Measurements from ENCODE around the gene ANTXR2. TPM values are rescaled to one million over a fixed set of nuclear protein-coding genes. Genes with fewer than 3 reads are reported as not detected.

ANTXR2 gene
- total RNA-seq, 2 experiments from 2014 or later = 15.3 to 16.7 TPM

DNA sequence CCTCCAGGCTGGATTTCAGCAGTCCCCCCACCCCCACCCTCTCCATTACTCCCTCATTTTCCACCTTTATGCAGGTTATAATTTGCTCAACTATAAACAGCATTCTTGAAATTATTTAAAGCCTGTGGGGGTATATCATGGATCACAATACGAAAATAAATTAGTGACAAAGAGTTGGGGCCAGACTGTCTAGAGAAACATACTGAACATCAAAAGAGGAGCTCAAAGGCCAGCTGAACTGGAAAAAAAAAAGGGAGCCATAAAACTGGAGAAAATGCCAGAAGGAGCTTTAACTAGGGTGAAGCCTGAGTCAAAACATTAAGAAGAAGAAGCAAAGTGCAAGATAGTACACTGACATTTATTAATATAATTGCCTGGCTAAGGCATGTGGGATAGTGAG, 137.8 kb downstream of the ANTXR2 start:
- CTCF ChIA-PET = interaction anchor here (0.6 to 1.0 kb wide), 2 partner anchors 9 to 243 kb away, joined by 3 read pairs; no protein-coding TSS in a partner anchor
- H3K9me3 Mint-ChIP-seq = no peaks in the 10 kb centered on the region

DNA sequence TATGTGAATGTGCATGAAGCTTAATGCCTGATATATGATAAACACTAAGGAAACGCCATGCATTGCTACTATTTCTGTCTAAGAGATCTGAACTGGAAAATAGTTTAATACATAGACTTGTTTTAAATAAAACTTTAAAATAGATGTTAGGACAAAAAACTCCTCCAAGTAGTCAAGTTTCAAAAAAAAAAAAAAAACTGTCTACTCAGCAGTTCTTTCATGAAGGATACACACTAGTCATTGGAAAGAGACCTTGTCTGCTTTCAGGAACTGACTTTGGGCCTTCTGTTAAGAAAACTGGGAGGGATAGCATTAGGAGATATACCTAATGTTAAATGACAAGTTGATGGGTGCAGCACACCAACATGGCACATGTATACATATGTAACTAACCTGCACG, 138.4 kb downstream of the ANTXR2 start:
- H3K27me3 ChIP-seq (ENCODE audit: control insufficient read depth in 1 of 2, insufficient read depth in 2 of 2, low read length in 2 of 2) = no peaks in the 10 kb centered on the region
- ChIA-PET CTCF (interaction anchor here (1.0 kb wide), 1 partner anchor 8 kb away, joined by 3 read pairs; no protein-coding TSS in a partner anchor), POLR2A (no interaction called here)
- H3K36me3 ChIP-seq (ENCODE audit: insufficient read depth, low read length) = no peaks in the 10 kb centered on the region
- no peak overlapping the region for H3K4me3 ChIP-seq (ENCODE audit: low read length)
- TF ChIP-seq, protein P1, sequence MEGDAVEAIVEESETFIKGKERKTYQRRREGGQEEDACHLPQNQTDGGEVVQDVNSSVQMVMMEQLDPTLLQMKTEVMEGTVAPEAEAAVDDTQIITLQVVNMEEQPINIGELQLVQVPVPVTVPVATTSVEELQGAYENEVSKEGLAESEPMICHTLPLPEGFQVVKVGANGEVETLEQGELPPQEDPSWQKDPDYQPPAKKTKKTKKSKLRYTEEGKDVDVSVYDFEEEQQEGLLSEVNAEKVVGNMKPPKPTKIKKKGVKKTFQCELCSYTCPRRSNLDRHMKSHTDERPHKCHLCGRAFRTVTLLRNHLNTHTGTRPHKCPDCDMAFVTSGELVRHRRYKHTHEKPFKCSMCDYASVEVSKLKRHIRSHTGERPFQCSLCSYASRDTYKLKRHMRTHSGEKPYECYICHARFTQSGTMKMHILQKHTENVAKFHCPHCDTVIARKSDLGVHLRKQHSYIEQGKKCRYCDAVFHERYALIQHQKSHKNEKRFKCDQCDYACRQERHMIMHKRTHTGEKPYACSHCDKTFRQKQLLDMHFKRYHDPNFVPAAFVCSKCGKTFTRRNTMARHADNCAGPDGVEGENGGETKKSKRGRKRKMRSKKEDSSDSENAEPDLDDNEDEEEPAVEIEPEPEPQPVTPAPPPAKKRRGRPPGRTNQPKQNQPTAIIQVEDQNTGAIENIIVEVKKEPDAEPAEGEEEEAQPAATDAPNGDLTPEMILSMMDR (IDR thresholded peaks at IDR 0.05) = no peak
- no peak for ATAC-seq (ENCODE audit: poor library complexity)
- Mint-ChIP-seq H3K27me3 (no peaks in the 10 kb centered on the region), H3K27ac (no peak overlapping the region), H3K36me3 (ENCODE audit: low read depth) (peaks cover 5% of the 10 kb centered on the region), H3K4me1 (ENCODE audit: low read depth) (no peaks in the 10 kb centered on the region), H3K4me3 (no peak overlapping the region), H3K9me3 (no peaks in the 10 kb centered on the region)
- DNase-seq = no peak
- no peaks in the 10 kb centered on the region for H3K9me3 ChIP-seq (ENCODE audit: control insufficient read depth in 1 of 2, insufficient read depth in 1 of 2, low read length in 2 of 2)
- no peak overlapping the region for H3K27ac ChIP-seq (ENCODE audit: low read depth in 1 of 2, low read length in 2 of 2)
- no peaks in the 10 kb centered on the region for H3K4me1 ChIP-seq (ENCODE audit: insufficient read depth, low read length)
- intact Hi-C loops (cut with DNase I, micrococcal nuclease) = no loop called here

More for the DNA sequence above, 137.8 kb downstream of the ANTXR2 start:
- POLR2A ChIA-PET = no interaction called here
- Mint-ChIP-seq H3K4me3 (no peak overlapping the region), H3K27me3 (no peaks in the 10 kb centered on the region), H3K36me3 (ENCODE audit: low read depth) (peaks cover 5% of the 10 kb centered on the region), H3K27ac (no peak overlapping the region), H3K4me1 (ENCODE audit: low read depth) (no peaks in the 10 kb centered on the region)
- no peaks in the 10 kb centered on the region for H3K27me3 ChIP-seq (ENCODE audit: control insufficient read depth in 1 of 2, insufficient read depth in 2 of 2, low read length in 2 of 2)
- ATAC-seq (ENCODE audit: poor library complexity) (no peak), DNase-seq (no peak)
- no peak overlapping the region for H3K27ac ChIP-seq (ENCODE audit: low read depth in 1 of 2, low read length in 2 of 2)
- TF ChIP-seq, protein P1 (IDR thresholded peaks at IDR 0.05) = no peak
- no peaks in the 10 kb centered on the region for H3K9me3 ChIP-seq (ENCODE audit: control insufficient read depth in 1 of 2, insufficient read depth in 1 of 2, low read length in 2 of 2)
- intact Hi-C loops (cut with DNase I, micrococcal nuclease) = no loop called here
- H3K36me3 ChIP-seq (ENCODE audit: insufficient read depth, low read length) = no peaks in the 10 kb centered on the region
- H3K4me3 ChIP-seq (ENCODE audit: low read length) = no peak overlapping the region
- H3K4me1 ChIP-seq (ENCODE audit: insufficient read depth, low read length) = no peaks in the 10 kb centered on the region

DNA sequence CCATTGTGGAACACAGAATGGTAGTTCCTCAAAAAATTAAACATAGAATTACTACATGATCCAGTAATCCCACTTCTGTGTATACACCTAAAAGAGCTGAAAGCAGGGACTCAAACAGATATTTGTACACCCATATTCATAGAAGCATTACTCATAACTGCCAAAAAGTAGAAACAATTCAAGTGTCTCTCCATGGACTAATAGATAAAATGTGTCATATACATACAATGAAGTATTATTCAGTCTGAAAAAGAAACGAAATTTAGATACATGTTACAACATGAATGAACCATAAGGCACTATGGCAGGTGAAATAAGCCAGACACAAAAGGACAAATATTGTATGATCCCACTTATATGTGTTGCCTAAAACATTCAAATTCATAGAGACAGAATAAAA, 145.1 kb downstream of the ANTXR2 start:
- H3K4me3 ChIP-seq (ENCODE audit: low read length) = no peak overlapping the region
- H3K27me3 Mint-ChIP-seq = no peaks in the 10 kb centered on the region
- no peak for DNase-seq
- no peaks in the 10 kb centered on the region for H3K4me1 ChIP-seq (ENCODE audit: insufficient read depth, low read length)
- TF ChIP-seq, protein P1 (IDR thresholded peaks at IDR 0.05) = no peak
- H3K36me3 Mint-ChIP-seq (ENCODE audit: low read depth) = peaks cover 9% of the 10 kb centered on the region
- intact Hi-C loops (cut with DNase I, micrococcal nuclease) = no loop called here
- no peaks in the 10 kb centered on the region for H3K9me3 ChIP-seq (ENCODE audit: control insufficient read depth in 1 of 2, insufficient read depth in 1 of 2, low read length in 2 of 2)
- H3K27ac Mint-ChIP-seq = no peak overlapping the region
- no peak overlapping the region for H3K4me3 Mint-ChIP-seq
- no peak for ATAC-seq (ENCODE audit: poor library complexity)
- H3K36me3 ChIP-seq (ENCODE audit: insufficient read depth, low read length) = no peaks in the 10 kb centered on the region
- H3K4me1 Mint-ChIP-seq (ENCODE audit: low read depth) = no peaks in the 10 kb centered on the region
- ChIA-PET CTCF (no interaction called here), POLR2A (no interaction called here)
- H3K27me3 ChIP-seq (ENCODE audit: control insufficient read depth in 1 of 2, insufficient read depth in 2 of 2, low read length in 2 of 2) = no peaks in the 10 kb centered on the region
- no peaks in the 10 kb centered on the region for H3K9me3 Mint-ChIP-seq
- H3K27ac ChIP-seq (ENCODE audit: low read depth in 1 of 2, low read length in 2 of 2) = no peak overlapping the region

Measured in CD4-positive, alpha-beta T cell (primary cell).